GM18907 (cell line): ENCODE results near the gene LONP1.

Experiments
- ATAC-seq: cut with Tn5 transposase; IDR thresholded peaks from one replicate; pipeline ENCODE4 v1.9.1; 2021; ENCODE audit warnings: mild to moderate bottlenecking, moderate library complexity; ENCODE audit not compliant: unreplicated experiment

The LONP1 gene

DNA sequence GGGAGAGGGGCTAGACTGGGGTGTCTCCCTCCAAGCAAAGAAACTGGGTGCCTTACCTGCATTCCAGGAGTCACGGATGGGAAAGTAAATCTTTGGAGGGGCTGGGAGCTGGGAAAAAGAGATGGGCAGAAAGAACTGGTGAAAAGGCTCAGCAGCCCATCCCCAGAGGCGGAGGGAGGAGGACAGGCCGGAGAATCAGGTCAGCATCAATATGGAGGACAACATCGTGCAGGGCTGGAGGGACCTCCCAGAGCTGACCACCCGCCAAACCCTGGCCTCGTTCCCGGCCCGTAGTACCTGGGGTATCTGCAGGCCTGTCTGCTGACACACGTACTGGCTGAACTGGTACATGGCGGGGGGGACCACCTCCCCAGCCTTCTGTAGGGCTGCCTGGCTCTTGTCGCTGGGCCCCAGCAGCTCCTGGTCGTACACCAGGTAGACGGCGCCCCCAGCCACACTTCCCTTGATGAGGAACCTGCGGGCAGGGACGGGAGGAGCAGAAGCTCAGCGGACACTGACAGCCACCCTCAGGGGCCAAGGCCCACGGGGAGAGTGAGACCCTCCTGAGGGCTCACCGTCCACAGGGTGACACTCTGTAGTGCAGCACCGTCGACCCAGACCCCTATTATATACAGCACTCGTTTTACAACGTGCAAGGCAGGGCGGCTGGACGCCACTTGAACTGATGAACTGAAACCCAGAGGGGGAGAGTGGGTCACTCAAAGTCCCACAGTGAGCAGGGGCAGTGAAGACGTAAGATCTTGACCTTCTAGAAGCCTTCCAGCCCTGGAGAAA is 40.5 kb downstream of the LONP1 start:
- no peak for ATAC-seq

DNA sequence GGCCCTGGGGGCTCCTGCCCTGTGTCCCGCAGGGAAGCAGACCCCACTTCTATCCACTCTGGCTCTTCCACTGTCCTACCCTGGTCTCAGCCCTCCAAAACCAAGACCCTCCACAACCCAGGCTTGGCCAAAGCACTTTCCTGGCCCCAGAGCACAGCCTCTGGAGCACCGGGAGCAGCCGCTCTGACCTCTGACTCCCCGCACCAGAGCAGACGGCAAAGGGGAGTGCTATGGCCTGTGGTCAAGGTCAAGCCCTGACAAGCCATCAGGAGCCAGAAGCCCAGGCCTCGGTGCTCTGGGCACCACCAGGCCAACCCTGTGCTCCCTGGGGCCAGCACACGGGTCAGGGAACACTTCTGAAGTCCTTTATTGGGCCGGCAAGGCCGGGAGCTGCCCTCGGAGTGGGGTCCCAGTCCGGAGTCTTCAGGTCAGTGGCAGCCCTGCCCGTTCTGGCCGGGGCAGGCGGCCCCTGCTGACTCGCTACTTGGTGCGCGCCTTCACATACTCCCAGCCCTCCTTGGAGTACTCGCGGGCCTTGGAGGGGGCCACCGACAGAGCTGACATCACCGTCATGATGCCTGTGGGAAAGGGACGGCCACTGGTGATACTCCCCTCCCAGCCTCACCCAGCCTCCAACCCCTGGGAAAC is 41.8 kb downstream of the LONP1 start:
- ATAC-seq: no peak

DNA sequence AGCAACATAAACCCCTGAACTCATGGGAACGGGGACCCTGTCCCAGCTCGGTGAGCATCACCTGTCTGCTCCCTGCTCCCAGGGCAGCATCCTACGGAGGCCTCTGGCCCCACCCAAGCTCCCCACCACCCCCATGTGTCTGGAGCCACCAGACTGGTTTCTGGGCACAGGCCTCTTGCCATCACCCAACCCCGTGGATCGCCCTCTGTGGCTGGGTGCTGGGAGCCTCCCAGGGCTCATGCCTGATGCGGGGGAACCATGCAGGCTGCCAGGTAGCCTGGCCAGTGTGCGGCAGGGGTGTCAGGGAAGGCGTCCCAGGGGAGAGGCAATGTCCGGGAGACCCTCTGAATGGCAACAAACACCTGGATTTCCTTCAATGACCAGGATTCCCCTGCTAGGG is 42.4 kb downstream of the LONP1 start:
- no peak for ATAC-seq

DNA sequence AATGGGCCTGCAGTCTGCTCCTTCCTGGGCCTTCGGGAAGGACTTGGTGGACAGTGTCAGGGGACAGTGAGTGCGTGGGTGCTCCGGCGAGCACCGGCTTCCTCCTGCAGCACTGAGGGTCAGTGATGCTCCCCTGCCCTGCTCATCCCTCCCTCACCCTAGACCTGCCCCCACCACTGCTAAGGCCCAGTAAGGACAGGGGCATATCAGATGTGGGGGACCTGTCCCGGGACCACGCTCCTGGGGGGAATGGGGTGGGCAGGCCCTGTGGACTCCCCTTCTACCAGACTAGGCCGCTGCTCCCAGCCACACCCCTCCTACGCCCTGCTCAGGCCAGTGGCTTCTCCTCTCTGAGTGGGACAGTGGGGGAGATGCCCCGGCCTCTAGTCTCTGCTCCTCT is 42.8 kb downstream of the LONP1 start:
- ATAC-seq: no peak

DNA sequence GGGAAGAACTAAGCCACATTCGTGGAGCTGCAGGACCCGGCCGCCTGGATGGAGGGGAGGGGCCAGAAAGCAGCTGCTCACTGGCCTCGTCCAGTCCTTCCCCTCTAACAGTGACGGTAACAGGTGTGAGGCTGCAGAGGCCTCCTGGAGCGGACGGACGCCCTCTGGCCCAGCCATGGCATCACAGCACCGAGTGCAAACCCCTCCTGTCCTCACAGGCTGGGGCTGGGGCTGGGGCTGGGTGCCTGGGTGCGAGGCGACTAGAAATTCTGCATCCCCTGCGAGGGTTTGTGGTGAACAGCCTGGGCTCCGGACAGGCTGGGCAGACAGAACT is 43.2 kb downstream of the LONP1 start:
- no peak for ATAC-seq

DNA sequence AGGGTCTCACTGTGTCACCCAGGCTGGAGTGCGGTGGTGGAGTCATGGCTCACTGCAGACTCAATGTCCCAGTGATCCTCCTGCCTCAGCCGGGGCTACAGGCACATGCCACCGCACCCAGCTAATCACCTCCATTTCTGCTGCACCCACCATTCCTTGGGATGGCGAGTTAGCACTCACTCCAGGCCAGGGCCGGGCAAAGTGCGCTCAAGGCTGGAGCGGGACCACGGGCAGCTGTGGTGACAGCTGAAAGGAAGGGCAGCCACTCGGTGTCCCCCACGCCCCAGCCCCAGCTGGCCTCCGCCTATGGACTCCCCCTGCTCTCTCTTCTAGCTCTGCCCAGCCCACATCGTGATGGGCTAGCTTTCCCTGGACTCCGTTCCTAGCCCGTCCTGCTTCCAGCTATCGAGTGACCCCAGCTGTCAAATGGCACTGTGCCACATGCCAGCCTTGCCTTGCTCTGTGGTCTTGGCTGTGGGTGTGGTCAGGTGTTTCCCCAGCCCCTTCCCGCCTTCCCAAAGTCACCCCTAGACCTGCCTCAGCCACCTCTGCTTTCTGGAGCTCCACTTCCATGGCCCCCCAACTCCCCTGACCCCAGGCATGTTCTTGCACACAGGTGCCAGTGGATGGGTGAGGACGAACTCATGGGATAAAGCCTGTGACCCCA is 43.7 kb downstream of the LONP1 start:
- no peak for ATAC-seq

DNA sequence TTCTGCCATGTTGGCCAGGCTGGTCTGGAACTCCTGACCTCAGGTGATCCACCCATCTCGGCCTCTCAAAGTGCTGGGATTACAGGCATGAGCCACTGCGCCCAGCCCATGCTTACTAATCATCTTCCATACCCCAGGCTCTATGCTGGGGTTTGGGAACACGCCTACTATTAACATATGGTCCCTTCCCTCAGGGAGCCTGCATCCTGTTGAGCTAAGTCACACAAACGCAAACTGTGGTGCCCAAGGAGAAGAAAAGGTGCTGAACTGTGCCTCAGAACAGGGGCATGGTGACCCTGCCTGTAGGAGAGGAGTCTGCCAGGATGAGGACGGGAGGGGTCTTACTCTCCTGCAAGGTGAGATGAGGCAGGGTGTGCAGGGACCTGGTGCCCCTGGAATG is 45.2 kb downstream of the LONP1 start:
- no peak for ATAC-seq

DNA sequence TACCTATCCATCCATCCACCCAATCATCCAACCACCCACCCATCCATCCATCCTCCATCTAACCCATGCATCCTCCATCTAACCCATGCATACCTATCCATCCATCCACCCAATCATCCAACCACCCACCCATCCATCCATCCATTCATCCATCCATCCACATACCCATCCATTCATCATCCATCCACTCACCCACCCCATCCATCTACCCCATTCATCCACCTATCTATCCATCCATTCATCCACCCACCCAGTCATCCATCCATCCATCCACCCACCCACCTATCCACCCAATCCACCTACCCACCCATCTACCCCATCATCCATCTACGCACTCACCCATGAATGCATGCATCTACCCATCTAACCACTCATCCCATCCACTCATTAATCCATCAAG is 46.2 kb downstream of the LONP1 start:
- ATAC-seq: no peak

DNA sequence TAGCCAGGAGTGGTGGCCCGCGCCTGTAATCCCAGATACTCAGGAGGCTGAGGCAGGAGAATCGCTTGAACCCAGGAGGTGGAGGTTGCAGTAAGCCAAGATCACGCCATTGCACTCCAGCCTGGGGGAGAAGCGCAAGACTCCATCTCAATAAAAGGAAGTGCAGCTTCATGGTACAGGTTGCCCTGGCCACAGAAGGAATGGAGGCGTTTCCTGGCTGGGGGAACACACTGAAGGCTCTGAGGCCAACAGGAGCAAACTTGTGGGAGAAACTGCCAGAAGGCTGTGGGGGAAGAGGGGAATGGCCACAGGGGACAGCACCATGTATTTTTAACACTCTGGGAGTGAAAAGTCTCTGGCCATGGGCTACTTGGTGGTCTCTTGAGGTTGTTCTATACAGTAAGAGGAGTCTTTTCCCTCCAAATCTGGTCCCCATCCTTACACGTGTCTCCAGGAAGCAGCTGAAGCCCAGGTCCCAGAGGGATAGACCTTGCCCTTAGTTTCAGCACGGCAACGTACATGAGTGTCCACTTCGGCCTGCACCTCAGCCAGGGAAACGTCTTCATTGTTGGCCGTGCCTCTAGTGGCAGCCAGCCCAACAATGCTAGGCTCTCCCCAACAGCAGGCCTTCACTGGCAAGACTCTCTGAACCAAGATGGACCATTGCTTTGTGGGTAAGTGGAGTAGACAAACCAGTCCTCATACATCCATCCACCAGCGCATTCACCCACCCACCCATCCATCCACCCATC is 47.1 kb downstream of the LONP1 start:
- ATAC-seq: no peak

DNA sequence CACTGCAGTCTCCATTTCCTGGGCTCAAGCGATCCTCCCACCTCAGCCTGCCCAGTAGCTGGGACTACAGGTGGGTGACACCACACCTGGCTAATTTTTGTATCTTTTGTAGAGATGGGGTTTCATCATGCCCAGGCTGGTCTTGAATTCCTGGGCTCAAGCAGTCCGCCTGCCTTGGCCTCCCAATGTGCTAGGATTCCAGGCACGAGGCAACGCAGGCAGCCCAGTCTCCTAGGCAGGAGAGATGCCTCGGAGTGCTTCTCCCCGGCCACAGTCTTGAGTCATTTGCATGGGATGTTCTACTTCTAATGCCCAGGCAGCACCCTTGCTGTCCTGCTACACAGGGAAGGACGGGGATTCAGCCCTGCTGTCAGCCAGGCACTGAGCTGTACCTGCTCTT is 48.3 kb downstream of the LONP1 start:
- no peak for ATAC-seq

DNA sequence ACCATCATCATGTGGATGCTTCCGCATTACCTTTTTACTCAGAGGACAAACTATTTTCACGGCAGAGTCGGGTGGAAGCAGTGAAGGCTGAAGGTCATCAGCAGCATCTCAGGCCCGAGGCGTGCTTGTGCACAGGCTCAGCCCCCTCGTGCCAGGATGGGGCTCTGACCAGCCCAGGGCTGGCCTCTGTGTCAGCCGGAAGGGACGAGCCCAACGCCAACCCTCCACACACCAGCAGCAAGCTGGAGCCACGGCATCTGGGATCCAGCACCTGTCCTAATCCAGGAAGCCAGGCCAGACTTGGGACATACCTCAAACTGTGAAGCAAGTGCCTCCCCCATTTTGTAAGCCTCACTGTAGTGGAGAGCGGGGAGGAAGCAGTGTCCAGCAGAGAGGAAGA is 50.7 kb downstream of the LONP1 start:
- no peak for ATAC-seq

DNA sequence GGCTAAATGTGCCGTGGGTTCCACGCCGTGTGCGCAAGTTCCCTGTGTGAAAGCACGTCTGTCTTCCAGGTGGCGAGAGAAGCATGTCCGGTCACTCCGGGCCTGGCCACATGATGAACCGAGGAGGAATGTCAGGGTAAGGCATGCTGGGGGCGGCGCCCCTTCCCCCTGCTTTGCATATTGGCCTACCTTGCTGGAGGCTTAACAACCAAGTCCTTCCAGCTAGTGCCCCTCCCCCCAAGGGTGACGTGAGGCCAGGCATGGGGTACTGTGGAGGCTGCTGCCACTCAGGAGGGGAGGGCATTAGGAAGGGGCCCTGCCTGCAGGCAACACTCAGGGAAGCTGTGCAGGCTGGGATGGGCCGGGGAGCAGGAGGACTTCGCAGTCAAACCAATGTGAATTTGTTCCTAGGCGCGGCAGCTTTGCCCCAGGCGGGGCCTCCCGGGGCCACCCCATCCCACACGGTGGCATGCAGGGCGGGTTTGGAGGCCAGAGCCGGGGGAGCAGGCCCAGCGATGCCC is 52.1 kb downstream of the LONP1 start:
- ATAC-seq: no peak

DNA sequence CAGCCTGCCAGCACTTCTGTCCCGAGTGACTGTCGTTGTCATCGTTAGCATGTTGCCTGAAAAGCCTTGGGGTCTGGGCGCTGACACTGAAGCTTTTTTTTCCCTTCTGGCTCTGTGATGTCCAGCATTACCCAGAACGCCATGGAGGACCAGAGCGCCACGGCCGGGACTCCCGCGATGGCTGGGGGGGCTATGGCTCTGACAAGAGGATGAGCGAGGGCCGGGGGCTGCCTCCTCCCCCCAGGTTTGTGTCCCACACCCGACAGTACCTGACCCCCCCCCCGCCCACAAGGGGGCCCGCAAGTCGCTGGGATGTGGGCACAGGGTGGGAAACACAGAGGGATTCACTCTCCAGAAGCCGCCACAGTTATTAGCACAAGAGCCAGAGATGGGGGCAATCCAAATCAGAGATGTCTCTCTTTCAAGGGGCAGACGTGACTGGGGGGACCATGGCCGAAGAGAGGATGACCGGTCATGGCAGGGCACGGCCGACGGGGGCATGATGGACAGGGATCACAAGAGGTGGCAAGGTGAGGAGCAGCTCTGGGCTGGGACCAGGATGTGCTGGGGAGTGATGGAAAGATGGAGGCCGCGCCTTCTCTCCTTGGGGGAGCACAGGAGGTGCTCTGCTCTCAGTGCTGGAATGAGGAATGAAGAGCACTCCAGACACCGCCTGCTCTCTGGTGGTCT is 52.9 kb downstream of the LONP1 start:
- ATAC-seq: no peak

DNA sequence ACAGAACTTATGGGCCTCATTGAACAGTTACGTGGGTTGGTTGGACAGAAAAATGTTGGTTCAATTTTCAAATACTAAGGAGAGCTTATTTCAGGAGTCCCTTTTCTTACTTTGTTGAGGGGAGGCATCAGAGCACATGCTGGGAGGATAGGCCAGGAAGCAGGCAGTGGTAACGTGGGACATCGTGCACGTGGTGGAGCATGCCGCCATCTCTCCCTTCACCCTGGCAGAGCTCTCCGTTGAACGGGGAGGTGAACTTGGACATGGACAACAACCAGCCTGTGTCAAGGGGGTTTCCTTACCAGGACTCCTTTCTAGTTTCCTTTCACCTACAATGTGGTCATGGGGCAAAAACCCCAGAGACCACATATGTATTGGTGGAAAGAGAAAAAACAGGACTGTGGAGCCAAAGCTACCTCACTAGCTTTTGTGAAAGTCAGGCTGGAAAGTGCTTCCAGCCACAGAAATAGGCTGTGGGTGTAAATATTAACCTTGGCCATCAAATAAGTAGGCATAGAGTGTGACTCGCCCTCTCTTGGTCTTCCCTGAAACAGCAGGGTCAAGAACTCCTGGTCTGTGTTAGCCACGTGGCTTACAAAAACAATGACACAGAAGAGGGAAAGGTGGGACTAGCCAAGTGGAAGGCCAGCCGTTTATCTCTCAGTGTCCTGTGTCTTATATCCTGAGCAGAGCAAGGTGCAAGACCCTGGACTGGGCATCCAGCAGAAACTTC is 54.0 kb downstream of the LONP1 start:
- ATAC-seq: peak; percentile 56

DNA sequence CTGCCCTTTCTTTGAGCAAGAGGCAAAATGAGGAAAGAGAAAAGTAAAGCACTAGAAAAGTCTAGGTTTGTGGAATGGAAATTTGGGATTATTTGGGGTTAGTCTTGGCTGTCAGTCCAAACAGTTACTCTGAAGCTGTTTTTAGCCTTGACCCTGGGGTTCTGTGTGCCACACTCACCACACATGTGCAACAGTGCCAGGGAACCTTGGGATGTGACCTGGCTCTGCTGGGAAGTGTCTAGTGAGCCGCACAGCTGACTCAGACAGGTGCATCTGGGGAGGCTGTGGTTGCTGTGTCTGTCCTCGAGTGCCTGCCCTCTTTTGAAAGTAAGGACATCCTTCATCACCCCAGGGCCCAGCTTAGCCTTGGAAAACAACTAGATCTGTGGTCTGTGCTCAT is 55.4 kb downstream of the LONP1 start:
- ATAC-seq: no peak

DNA sequence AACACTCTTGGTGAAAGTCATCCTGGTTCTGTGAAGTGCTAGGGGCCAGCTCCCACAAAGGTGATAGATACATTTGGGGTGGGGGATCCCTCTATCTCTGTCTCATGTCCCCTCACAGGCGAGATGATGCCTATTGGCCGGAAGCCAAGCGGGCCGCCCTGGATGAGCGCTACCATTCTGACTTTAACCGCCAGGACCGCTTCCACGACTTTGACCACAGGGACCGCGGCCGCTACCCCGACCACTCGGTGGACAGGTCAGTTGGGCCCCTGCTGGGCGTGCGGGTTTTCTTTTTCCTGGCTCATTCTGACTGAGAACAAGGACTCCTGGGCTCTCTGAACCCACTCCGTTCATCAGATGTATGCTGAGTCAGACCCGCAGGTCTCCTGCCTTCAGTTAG is 56.0 kb downstream of the LONP1 start:
- ATAC-seq: no peak

DNA sequence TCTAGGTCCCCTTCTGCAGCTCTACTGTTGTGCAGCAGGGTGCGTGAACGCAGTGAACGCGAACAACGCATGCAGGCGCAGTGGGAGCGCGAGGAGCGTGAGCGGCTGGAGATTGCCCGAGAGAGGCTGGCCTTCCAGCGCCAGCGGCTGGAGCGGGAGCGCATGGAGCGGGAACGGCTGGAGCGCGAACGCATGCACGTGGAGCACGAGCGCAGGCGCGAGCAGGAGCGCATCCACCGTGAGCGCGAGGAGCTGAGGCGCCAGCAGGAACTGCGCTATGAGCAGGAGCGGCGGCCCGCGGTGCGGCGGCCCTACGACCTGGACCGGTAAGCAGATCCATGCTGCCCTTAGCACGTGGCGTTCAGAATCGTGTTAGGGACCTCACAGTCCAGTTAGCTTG is 58.5 kb downstream of the LONP1 start:
- no peak for ATAC-seq

DNA sequence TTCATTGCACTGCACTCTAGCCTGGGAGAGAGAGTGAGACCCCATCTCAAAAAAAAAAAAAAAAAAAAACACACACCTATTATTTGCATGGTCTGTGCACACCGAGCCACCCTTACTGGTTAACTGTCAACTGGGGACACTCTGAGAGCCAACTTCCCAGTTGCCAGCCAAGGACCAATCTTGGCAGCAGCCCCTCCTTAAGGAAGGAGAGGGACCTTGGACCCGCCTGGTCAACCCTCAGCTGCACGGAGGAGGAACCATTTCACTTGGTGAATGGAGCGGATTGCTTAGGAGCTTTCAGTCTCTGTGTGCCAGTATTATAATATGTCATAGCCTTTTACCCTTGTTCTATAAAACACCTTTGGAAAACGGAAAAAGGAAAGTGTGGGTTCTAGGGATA is 64.5 kb downstream of the LONP1 start:
- no peak for ATAC-seq

DNA sequence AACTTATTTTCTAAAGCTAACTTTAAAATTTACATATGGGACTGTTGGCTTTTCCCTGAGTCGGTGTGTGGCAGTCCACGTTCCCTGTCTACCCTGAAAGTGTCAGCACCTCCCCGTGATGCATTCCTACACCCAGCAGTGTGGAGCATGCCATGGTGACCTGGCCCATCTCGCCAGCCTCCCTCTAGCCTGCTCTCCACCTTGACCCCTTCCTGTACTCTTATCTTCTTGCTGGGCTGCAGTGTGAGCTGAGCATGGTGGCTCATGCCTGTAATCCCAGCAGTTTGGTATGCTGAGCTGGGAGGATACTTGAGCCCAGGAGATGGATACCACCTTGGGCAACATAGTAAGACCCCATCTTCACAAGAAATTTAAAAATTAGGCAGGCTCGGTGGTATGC is 65.0 kb downstream of the LONP1 start:
- ATAC-seq: no peak

DNA sequence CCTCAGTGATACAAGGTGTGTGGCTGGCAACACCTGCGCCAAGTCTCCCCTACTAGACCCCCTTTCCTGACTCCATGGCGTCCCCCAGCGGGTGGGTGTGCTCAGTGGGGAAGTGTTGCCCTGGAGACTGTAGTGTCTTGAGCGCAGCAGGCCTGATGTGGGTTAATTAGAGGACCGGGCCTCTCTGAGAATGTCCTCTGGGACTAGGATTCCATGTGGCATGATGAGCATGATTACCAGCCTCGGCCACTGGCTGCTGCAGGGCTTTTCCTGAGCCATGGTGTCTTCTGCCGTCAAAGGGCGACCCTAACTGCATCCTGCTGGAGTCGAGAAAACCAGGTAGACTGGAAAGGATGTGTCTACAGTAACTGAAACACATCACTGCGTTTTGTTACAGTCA is 67.7 kb downstream of the LONP1 start:
- ATAC-seq: no peak
